ENCODE results near the gene SLC35F1.

DNA sequence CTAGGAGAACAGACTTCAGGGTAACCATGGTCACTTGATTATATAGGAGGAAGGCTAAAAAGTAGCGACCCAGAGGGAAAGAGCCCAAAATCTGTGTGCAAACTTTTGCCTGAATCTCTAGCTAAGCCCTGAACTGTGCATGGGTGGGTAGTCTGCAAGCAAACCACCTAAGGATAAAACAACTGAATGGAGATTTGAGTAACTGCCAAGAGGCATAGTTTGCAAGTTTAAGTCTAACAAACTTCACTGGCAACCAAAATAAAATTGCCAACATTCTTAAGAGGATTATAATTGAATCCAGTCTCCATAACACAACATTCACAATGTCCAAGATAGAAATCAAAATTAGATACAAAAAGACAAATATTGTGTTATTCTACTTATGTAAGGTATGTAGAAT, 449.0 kb downstream of the SLC35F1 start:
- no peak for TF ChIP-seq GLI4 (tag by site-specific recombination; IDR thresholded peaks at IDR 0.05)
- no peak for TF ChIP-seq ZNF660 (tag by site-specific recombination; IDR thresholded peaks at IDR 0.05)
- no peak for TF ChIP-seq ZNF324 (tag by site-specific recombination; IDR thresholded peaks at IDR 0.05)
- TF ChIP-seq ZNF837 (tag by site-specific recombination; IDR thresholded peaks at IDR 0.05): no peak
- TF ChIP-seq, protein P1, sequence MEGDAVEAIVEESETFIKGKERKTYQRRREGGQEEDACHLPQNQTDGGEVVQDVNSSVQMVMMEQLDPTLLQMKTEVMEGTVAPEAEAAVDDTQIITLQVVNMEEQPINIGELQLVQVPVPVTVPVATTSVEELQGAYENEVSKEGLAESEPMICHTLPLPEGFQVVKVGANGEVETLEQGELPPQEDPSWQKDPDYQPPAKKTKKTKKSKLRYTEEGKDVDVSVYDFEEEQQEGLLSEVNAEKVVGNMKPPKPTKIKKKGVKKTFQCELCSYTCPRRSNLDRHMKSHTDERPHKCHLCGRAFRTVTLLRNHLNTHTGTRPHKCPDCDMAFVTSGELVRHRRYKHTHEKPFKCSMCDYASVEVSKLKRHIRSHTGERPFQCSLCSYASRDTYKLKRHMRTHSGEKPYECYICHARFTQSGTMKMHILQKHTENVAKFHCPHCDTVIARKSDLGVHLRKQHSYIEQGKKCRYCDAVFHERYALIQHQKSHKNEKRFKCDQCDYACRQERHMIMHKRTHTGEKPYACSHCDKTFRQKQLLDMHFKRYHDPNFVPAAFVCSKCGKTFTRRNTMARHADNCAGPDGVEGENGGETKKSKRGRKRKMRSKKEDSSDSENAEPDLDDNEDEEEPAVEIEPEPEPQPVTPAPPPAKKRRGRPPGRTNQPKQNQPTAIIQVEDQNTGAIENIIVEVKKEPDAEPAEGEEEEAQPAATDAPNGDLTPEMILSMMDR (tag by site-specific recombination; IDR thresholded peaks at IDR 0.05): no peak
- TF ChIP-seq ZNF530 (tag by site-specific recombination; IDR thresholded peaks at IDR 0.05; ENCODE audit: low read depth): no peak
- TF ChIP-seq REPIN1 (tag by site-specific recombination; IDR thresholded peaks at IDR 0.05; ENCODE audit: low read depth): no peak
